Endothelial cell (in vitro differentiated cells): ENCODE results near the gene SLC7A8. TPM values are rescaled to one million over a fixed set of nuclear protein-coding genes. Genes with fewer than 3 reads are reported as not detected.
A peak's percentile ranks its signal among the peaks of the same experiment; 100 is the strongest.

Source experiments
- DNase-seq: peaks from one replicate; pipeline ENCODE4 v3.0.0; 2021; ENCODE audit warnings: low spot score
- H3K27ac Mint-ChIP-seq: one replicate; pipeline ENCODE4 v1.8.0; 2021; ENCODE audit warnings: mixed read lengths, inconsistent platforms; ENCODE audit not compliant: unreplicated experiment
- H3K27me3 Mint-ChIP-seq: one replicate; pipeline ENCODE4 v1.8.0; 2021; ENCODE audit warnings: mild to moderate bottlenecking, moderate library complexity, mixed read lengths, inconsistent platforms; ENCODE audit not compliant: unreplicated experiment
- H3K36me3 Mint-ChIP-seq: one replicate; pipeline ENCODE4 v1.8.0; 2021; ENCODE audit warnings: mild to moderate bottlenecking, low read depth, mixed read lengths, inconsistent platforms; ENCODE audit not compliant: unreplicated experiment
- H3K4me1 Mint-ChIP-seq: one replicate; pipeline ENCODE4 v1.8.0; 2021; ENCODE audit warnings: mild to moderate bottlenecking, mixed read lengths, inconsistent platforms; ENCODE audit not compliant: unreplicated experiment
- H3K4me3 Mint-ChIP-seq: one replicate; pipeline ENCODE4 v1.8.0; 2021; ENCODE audit warnings: mild to moderate bottlenecking, mixed read lengths, inconsistent platforms; ENCODE audit not compliant: unreplicated experiment
- H3K9me3 Mint-ChIP-seq: one replicate; pipeline ENCODE4 v1.8.0; 2021; ENCODE audit warnings: mixed read lengths, inconsistent platforms; ENCODE audit not compliant: unreplicated experiment
- total RNA-seq: library from RNA; stranded (reverse); fragmentation: NEBNext Ultra II Directional; extraction: Animal tissue kit (Norgen Biotek cat#: 25700); gene quantifications from one replicate; pipeline ENCODE4 v1.2.1, GENCODE V29; 2021; ENCODE audit not compliant: unreplicated experiment
- TF ChIP-seq, protein P1 (sequence below): fragments of 200-600 bp; sonication (generic); IDR thresholded peaks from one replicate; pipeline ENCODE4 v1.5.0; 2021; ENCODE audit warnings: antibody characterized with exemption; ENCODE audit not compliant: unreplicated experiment

Gene SLC7A8
- total RNA-seq, 1 donor from 2014 or later, result 24.3 TPM

DNA sequence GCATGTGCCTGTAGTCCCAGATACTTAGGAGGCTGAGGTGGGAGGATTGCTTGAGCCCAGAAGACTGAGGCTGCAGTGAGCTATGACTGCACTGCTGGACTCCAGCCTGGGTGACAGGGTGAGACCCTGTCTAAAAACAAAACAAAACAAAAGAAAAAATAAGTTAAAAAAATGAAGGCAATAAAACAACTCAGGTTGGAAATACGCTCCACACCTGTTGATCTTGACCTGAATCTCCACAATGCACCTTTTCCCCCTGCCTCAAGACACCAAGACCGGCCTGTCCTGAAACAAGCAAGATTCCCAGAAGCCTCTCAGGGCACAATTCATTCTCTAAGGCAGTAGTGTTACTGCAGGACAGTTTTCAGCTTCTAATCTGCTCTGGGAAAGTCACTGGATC, 43.6 kb downstream of the SLC7A8 start:
- TF ChIP-seq, protein P1, sequence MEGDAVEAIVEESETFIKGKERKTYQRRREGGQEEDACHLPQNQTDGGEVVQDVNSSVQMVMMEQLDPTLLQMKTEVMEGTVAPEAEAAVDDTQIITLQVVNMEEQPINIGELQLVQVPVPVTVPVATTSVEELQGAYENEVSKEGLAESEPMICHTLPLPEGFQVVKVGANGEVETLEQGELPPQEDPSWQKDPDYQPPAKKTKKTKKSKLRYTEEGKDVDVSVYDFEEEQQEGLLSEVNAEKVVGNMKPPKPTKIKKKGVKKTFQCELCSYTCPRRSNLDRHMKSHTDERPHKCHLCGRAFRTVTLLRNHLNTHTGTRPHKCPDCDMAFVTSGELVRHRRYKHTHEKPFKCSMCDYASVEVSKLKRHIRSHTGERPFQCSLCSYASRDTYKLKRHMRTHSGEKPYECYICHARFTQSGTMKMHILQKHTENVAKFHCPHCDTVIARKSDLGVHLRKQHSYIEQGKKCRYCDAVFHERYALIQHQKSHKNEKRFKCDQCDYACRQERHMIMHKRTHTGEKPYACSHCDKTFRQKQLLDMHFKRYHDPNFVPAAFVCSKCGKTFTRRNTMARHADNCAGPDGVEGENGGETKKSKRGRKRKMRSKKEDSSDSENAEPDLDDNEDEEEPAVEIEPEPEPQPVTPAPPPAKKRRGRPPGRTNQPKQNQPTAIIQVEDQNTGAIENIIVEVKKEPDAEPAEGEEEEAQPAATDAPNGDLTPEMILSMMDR, result no peak
- Mint-ChIP-seq H3K4me1 (peaks cover 4% of the 10 kb centered on the region), H3K27me3 (peaks cover 1% of the 10 kb centered on the region), H3K36me3 (peaks cover 3% of the 10 kb centered on the region), H3K9me3 (no peaks in the 10 kb centered on the region), H3K27ac (peak overlapping the region; percentile 57), H3K4me3 (no peak overlapping the region)
- DNase-seq, result no peak

DNA sequence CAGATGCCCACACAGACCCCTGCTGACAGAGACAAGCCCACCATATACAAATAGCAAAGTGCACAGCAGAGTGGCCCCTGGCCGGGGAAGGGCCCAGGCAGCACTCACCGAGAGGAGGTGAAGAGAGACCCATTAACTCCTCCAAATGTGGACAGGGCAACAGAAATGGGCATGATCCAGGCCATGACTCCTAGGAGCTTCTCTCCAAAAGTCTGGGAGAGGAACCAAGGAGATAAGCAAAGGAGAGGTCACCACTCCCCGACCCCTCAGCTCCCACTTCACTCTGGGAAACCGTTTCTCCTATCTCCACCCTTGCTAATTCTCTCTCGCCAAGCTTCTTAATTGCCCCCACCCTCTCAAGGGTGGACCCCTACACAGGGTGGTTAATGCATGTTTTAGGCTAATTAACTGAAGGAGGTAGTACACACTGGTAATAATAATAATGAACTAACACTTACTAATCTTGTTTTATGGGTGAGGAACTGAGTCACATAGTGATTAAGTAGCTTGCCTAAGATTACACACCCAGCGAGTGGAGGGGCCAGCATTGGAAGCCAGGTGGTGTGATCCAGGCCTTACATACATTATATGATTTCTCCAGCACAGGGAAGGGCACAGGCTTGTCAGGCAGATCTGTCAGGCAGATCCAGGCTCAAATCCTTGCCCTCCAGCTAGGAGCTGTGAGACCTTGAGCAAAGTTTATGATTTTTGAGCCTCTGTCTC, 45.5 kb downstream of the SLC7A8 start:
- H3K4me3 Mint-ChIP-seq, result no peak overlapping the region
- H3K27ac Mint-ChIP-seq, result no peak overlapping the region
- peaks cover 3% of the 10 kb centered on the region for H3K36me3 Mint-ChIP-seq
- H3K4me1 Mint-ChIP-seq, result peaks cover 4% of the 10 kb centered on the region
- H3K9me3 Mint-ChIP-seq, result no peaks in the 10 kb centered on the region
- H3K27me3 Mint-ChIP-seq, result peaks cover 1% of the 10 kb centered on the region
- DNase-seq, result no peak
- TF ChIP-seq, protein P1, result no peak

DNA sequence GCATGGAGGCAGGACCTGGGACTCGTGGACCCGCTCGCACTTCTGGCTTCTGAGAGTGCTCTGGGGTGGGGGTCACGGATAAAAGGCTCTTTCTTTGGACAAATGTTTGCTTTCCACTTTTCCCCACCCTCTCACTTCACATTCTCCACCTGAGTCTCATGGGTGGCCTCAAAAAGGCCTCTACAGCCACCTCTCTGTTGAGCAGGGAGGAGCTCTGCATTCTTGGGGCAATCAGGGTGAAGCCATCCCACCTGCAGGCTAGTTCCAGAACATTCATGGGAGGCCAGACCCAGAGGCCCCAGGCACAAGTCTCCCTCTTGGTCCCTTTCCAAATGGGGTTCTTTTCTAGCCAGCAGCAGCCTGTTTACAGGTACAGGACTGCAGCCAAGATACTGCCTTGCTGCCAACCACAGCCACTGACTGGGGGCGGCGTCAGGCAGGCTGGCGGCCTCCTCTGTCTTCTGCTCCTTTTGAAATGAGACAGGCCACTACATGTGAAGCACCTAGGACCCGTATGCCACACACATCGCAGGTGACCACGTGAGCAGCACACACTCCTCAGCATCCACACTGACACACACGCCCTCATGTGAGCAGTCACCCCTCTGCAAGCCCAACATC, 46.2 kb downstream of the SLC7A8 start:
- DNase-seq, result no peak
- Mint-ChIP-seq H3K36me3 (peaks cover 3% of the 10 kb centered on the region), H3K4me3 (no peak overlapping the region), H3K27ac (peak overlapping the region; percentile 13), H3K27me3 (peaks cover 1% of the 10 kb centered on the region), H3K4me1 (peaks cover 4% of the 10 kb centered on the region), H3K9me3 (no peaks in the 10 kb centered on the region)
- TF ChIP-seq, protein P1, result no peak

DNA sequence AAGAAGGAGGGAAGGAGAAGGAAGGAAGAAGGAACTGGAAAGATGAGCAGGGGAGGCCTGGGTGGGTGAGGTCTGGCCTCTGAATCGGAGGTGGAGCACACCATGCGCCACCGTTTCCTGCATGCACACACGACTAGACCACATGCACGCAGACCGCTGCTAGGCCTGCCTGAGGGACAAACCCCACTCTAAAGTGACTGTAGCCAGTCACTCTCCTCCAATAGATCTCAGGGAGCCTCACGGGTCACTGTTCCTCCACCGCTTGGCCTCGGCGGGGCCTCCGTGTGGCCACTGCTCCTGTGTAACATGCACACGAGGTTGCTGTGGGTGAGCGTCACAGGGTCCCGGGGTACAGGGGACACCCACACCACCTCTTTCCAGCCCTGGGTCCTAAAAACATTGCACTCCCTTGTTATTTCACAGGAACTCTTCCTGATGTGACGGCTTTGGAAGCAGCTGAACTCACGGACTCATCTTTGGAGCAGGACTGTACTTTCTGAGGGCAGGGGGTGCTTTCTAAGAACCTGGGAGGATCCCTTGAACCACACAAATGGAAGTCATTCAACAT, 46.8 kb downstream of the SLC7A8 start:
- Mint-ChIP-seq H3K27me3 (peaks cover 1% of the 10 kb centered on the region), H3K9me3 (no peaks in the 10 kb centered on the region), H3K4me1 (peaks cover 4% of the 10 kb centered on the region), H3K36me3 (peaks cover 3% of the 10 kb centered on the region), H3K27ac (no peak overlapping the region), H3K4me3 (no peak overlapping the region)
- no peak for DNase-seq
- TF ChIP-seq, protein P1, result no peak

DNA sequence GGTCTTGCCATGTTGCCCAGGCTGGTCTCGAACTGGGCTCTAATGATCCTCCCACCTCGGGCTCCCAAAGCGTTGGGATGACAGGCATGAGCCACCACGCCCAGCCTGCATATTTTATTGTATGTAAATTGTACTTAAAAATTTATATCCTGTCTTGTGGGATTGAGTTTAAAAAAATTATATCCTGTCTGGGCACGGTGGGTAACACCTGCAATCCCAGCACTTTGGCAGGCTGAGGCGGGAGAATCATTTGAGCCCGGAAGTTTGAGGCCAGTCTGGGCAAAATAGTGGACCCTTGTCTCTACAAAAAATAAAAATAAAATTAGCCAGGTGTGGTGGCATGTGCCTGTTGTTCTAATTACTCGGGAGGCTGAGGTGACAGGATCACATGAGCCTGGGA, 50.5 kb downstream of the SLC7A8 start:
- TF ChIP-seq, protein P1, result no peak
- Mint-ChIP-seq H3K27me3 (peaks cover 1% of the 10 kb centered on the region), H3K4me1 (peaks cover 14% of the 10 kb centered on the region), H3K9me3 (no peaks in the 10 kb centered on the region), H3K36me3 (peaks cover 6% of the 10 kb centered on the region), H3K27ac (no peak overlapping the region), H3K4me3 (no peak overlapping the region)
- no peak for DNase-seq
